Subcutaneous abdominal adipose tissue (tissue), 5 donors: Measurements from ENCODE around the gene GALNT9.

Experiments
- H3K27ac ChIP-seq: one replicate; pipeline ENCODE4 v1.7.0; 2013; ENCODE audit warnings: low read depth, mild to moderate bottlenecking, inconsistent platforms, low read length, moderate library complexity
- H3K27me3 ChIP-seq, 5 donors: one replicate each; pipeline ENCODE4 v1.7.0; 2013; ENCODE audit warnings: low read length in 5 of 5, inconsistent platforms in 1 of 5; ENCODE audit not compliant: control insufficient read depth in 5 of 5, insufficient read depth in 4 of 5
- H3K36me3 ChIP-seq, 5 donors: one replicate each; pipeline ENCODE4 v1.7.0; 2013; ENCODE audit warnings: low read length in 5 of 5; ENCODE audit not compliant: control insufficient read depth in 5 of 5, insufficient read depth in 5 of 5
- H3K4me1 ChIP-seq, 5 donors: one replicate each; pipeline ENCODE4 v1.7.0; 2013; ENCODE audit warnings: low read length in 5 of 5, mild to moderate bottlenecking in 3 of 5, moderate library complexity in 1 of 5; ENCODE audit not compliant: control insufficient read depth in 5 of 5, insufficient read depth in 5 of 5
- H3K4me3 ChIP-seq, 5 donors: one replicate each; pipeline ENCODE4 v1.7.0; 2013; ENCODE audit warnings: low read length in 5 of 5, low read depth in 1 of 5
- H3K9ac ChIP-seq, 5 donors: one replicate each; pipeline ENCODE4 v1.7.0; 2013; ENCODE audit warnings: low read length in 5 of 5, mild to moderate bottlenecking in 4 of 5, moderate library complexity in 3 of 5
- H3K9me3 ChIP-seq, 5 donors: one replicate each; pipeline ENCODE4 v1.7.0; 2013; ENCODE audit warnings: low read length in 5 of 5; ENCODE audit not compliant: control insufficient read depth in 5 of 5
- donor health status: healthy.
- donor health status: healthy.
- donor health status: healthy.
- donor health status: healthy.
- donor health status: healthy.

The GALNT9 gene

DNA sequence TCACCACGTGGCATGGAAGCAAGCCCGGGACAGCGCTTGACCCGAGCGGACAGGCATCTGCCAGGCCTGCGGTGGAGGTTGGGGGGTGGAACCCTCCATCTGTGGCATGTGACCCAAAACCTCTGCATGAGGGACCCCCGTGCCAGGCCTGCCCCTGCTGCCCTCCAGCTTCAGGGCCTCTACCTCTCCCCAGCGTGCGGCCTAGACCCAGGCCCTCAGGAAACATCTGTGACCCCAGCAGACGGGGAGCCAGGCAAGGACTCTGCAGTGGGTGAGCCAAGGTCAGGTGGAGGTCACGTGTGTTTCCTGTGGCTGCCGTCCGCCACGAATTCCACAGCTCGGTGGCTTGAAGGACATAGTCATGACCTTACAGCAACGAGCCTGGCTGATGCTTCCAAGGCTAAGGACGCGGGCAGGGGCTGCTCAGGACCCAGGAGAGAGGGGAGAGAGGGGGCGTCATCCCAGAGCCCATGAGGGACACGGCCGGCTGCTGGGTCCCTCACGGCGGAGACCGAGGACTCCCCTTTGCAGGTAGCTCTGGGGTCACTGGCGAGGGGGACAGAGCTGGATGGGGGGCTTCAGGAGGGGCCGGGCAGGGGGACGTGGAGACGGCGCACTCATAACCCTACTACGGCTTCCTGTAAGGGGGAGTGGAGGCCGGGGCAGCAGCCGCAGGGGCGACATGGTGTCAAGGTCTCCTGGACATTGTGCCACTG is 91.5 kb downstream of the GALNT9 start:
- Histone ChIP-seq H3K9ac (no peak overlapping the region), H3K4me3 (no peak overlapping the region), H3K27ac (no peak overlapping the region), H3K27me3 (peaks cover 7 to 23% (median 20%) of the 10 kb centered on the region in 5 donors), H3K4me1 (peaks cover 0 to 2% (median 0%) of the 10 kb centered on the region in 5 donors), H3K9me3 (no peaks in the 10 kb centered on the region), H3K36me3 (no peaks in the 10 kb centered on the region)

DNA sequence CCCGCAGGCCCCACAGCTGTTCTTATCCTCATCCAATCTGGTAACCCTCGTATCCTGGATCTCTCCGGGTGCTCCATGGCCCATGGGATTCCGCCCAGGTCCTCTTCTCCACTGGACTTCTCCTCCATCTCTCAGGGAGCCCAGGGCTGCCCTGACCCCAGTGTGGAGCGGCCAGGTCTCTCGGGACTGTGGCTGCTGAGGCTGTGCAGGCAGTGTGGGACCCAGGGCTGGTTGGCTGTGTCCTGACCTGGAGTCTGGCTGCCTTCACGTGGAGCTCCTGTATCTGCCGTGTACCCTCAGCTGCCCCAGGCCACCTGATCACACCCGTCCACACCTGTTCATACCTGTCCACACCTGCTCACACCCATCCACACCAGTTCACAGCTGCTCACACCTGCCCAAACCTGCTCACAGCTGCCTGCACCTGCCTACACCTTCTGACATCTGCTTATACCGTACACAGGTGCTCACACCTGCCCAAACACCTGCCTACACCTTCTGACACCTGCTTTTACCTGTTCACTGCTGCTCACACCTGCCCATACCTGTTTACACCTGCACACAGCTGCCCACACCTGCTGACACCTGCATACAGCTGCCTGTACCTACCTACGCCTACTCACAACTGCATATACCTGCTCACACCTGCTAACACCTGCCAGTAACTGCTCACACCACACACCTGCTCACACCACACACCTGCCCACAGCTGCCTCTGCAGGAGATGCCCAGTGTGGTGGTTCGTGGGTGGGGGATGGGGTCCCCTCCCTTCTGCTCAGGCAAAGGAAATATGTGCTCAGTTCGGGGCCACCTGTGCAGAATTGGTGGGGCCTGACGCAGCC is 92.2 kb downstream of the GALNT9 start:
- Histone ChIP-seq H3K4me3 (no peak overlapping the region), H3K27me3 (peaks cover 7 to 23% (median 20%) of the 10 kb centered on the region in 5 donors), H3K36me3 (no peaks in the 10 kb centered on the region), H3K9me3 (no peaks in the 10 kb centered on the region), H3K27ac (no peak overlapping the region), H3K9ac (no peak overlapping the region), H3K4me1 (peaks cover 0 to 2% (median 0%) of the 10 kb centered on the region in 5 donors)

DNA sequence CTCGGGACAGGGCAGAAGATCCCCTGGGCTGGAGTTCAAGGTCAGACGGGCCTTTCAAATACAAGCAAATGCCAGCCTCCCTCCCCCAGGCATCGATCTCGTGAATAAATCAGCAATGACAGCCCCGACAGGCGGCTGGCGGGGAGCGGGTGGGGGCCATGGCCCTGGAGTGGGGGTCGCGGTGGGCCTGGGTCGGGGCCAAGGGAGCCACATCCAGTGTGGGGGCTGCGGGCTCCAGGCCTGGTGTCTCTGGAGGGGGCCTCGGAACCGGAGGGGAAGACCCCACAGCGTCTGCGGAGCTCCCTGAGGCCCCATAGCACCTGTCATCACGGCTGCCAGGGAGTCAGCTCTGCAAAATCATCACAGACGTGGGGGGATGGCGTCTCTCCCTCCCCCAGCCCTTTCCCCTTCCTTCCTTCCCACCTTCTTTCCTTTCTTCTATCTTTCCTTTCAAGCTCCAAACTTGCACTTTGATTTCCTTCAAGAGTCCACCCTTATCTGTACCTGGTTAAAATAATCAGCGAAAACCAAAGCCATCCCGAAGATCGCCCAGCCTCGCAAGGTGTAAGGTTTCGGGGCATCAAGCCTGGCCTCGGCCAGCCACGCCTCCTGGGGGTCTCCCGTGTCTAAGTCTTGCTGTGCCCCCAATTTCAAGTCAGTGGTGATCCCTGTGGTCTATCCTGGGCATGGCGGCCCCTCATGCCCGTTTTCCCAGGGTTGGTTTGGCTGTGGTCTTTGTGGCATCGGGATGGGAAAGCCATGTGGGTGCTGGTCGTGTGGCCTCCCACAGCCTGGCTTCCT is 93.1 kb downstream of the GALNT9 start:
- Histone ChIP-seq H3K27me3 (peaks cover 7 to 23% (median 20%) of the 10 kb centered on the region in 5 donors), H3K36me3 (no peaks in the 10 kb centered on the region), H3K4me3 (no peak overlapping the region), H3K27ac (no peak overlapping the region), H3K9me3 (no peaks in the 10 kb centered on the region), H3K9ac (no peak overlapping the region), H3K4me1 (peaks cover 0 to 2% (median 0%) of the 10 kb centered on the region in 5 donors)

DNA sequence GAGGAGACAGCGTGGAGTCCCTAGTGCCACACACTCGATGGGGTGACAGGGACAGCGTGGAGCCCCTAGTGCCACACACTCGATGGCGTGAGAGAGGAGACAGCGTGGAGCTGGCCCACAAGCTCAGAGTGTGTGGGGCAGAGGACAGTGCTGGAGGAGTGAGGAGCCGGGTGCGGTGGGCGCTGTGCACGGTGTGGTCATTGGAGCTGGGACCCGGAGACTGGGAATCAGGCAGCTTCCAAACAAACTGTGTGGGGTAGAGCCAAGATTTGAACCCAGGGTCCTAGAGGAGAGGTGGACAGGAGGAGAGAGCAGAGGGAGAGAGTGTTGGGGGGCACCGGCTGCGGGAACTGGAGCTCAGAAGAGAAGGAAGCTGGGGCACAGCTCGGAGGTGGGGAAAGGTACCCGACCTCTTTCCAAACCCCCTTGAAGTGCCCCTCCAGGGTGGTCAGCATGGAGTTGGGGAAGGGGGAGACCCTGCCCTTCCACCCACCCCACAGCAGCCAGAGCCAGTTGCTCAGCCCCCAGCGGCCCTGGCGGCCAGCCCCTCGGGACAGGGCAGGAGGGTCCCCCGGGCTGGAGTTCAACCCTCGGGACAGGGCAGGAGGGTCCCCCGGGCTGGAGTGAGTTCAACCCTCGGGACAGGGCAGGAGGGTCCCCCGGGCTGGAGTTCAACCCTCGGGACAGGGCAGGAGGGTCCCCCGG is 94.1 kb downstream of the GALNT9 start:
- peaks cover 8 to 27% (median 24%) of the 10 kb centered on the region in 5 donors for H3K27me3 ChIP-seq
- H3K27ac ChIP-seq, result no peak overlapping the region
- no peaks in the 10 kb centered on the region for H3K9me3 ChIP-seq
- no peak overlapping the region for H3K9ac ChIP-seq
- H3K4me1 ChIP-seq, result peaks cover 0 to 2% (median 0%) of the 10 kb centered on the region in 5 donors
- no peaks in the 10 kb centered on the region for H3K36me3 ChIP-seq
- H3K4me3 ChIP-seq, result no peak overlapping the region

DNA sequence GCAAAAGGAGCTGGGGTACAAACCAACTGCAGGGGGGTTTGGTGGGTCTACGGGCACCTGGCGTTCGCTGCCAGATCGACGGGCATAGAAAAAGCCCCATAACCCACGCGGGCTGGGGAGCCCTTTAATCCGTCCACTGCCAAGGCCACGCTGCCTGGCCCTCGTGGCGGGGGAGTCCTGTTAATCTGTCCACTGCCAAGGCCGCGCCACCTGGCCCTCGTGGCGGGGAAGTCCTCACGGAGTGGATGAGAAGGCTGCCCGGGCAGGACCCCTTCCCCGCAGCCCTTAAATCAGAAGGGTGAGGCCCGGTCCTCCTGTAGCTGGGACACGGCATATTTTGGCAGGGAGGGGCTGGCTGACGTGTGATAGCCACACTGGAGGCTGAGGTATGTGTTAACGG is 99.0 kb downstream of the GALNT9 start:
- H3K4me1 ChIP-seq, result no peaks in the 10 kb centered on the region
- peaks cover 22 to 54% (median 47%) of the 10 kb centered on the region in 5 donors for H3K27me3 ChIP-seq
- no peaks in the 10 kb centered on the region for H3K36me3 ChIP-seq
- no peaks in the 10 kb centered on the region for H3K9me3 ChIP-seq
- no peak overlapping the region for H3K27ac ChIP-seq
- no peak overlapping the region for H3K9ac ChIP-seq
- no peak overlapping the region for H3K4me3 ChIP-seq

GRCh38 chr12:132229926-132230325 is 99.5 kb downstream of the GALNT9 start:
- H3K4me3 ChIP-seq, result no peak overlapping the region
- H3K9ac ChIP-seq, result no peak overlapping the region
- H3K27me3 ChIP-seq, result peaks cover 22 to 56% (median 51%) of the 10 kb centered on the region in 5 donors
- H3K36me3 ChIP-seq, result no peaks in the 10 kb centered on the region
- no peaks in the 10 kb centered on the region for H3K4me1 ChIP-seq
- no peaks in the 10 kb centered on the region for H3K9me3 ChIP-seq
- H3K27ac ChIP-seq, result no peak overlapping the region

DNA sequence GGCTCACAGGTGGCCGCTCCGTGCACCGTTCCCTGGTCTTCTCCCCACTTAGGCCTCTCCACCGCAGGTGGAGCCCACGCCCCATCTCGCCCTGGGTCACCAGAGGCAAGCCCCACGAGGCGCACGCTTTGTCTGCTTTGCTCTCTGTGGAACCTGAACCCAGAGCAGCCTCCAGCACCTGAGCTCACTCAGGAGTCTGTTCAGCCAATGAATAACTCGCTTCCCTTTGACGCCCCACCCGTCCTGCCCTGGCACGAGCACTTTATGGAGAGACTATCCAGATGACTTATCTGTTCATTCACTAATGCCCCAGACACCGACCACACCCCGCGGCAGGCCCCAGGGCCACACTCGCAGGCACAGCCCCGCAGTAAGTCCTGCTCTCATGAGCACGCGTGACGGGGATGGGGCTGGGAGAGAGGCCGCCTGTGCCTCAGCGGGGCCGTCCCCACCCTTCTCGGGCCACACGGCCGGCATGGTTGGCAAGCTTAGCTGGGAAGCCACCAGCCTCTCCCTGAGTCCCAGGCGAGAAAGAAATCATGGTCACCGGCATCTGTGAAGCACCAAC is 100.1 kb downstream of the GALNT9 start:
- H3K27me3 ChIP-seq, result peaks cover 22 to 60% (median 56%) of the 10 kb centered on the region in 5 donors

DNA sequence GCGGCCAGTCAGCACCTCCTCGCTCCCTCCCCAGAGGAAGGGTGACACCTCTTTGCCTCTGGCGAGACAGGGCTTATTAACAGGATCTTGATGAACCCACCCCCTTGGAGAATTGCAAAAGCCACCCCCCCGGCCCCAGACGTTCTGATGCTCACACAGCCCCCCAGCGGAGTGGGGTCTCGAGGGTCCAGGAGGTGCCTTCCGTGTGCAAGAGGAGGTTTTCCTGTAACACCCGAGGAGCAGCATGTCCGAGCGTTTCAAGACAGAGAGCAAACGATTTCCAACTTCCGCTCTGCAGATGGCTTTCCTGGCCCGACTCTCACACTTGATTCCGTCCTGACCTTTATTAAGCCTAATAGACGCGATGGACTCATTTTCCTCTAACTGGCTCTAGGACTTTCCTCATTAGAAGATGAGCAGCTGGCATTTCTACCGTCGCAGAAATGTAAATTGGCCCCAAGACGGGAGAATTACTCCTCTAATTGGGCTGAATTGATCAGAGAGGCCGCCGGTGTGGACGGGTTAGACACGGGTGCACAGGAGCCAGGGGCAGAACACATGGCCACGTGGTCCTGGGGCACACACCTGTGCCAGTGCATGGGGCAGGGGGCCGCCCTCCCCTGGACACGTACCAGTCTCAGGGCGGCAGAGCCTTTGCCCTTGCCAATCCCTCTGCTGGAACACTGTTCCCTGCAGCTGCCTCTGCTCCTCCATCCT is 100.8 kb downstream of the GALNT9 start:
- Histone ChIP-seq H3K27ac (no peak overlapping the region), H3K9me3 (no peaks in the 10 kb centered on the region), H3K27me3 (peaks cover 22 to 60% (median 56%) of the 10 kb centered on the region in 5 donors), H3K9ac (no peak overlapping the region), H3K4me3 (no peak overlapping the region), H3K36me3 (no peaks in the 10 kb centered on the region), H3K4me1 (no peaks in the 10 kb centered on the region)

More for the DNA sequence above, 100.1 kb downstream of the GALNT9 start:
- Histone ChIP-seq H3K4me1 (no peaks in the 10 kb centered on the region), H3K27ac (no peak overlapping the region), H3K36me3 (no peaks in the 10 kb centered on the region), H3K4me3 (no peak overlapping the region), H3K9ac (no peak overlapping the region), H3K9me3 (no peaks in the 10 kb centered on the region)
